ENCODE results near the gene FBXL5. TPM values are rescaled to one million over a fixed set of nuclear protein-coding genes. Genes with fewer than 3 reads are reported as not detected.

FBXL5 gene
- total RNA-seq, 3 donors from 2014 or later: 20.5 to 22.7 (median 22.6) TPM

DNA sequence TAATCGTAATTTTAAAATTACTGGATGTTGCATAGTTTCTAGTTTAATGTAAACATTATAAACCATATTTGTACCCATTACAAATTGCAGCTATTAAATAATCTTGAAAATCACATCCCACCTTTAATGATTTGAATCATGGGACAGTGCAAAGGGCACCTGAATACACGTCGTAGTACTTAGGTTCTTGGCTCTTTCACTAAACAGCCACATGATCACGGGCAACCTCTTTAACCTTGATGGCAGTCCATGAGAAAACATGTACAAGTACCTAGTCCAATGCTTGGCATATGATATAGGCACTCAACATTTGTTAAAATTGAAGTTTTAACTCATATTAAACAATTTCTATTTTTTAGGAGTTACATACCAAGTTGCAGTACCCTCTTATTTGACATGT, 11.8 kb upstream of the FBXL5 start:
- ATAC-seq (no peak), DNase-seq (no peak)
- Mint-ChIP-seq H3K27me3 (ENCODE audit: low read depth) (no peaks in the 10 kb centered on the region), H3K4me1 (ENCODE audit: low read depth) (no peaks in the 10 kb centered on the region), H3K9me3 (no peaks in the 10 kb centered on the region), H3K36me3 (ENCODE audit: insufficient read depth) (no peaks in the 10 kb centered on the region), H3K4me3 (no peak overlapping the region)

- H3K4me1 Mint-ChIP-seq (ENCODE audit: low read depth): no peaks in the 10 kb centered on the region
- DNase-seq: no peak
- no peaks in the 10 kb centered on the region for H3K36me3 Mint-ChIP-seq (ENCODE audit: insufficient read depth)
- H3K4me3 Mint-ChIP-seq: no peak overlapping the region
- no peaks in the 10 kb centered on the region for H3K9me3 Mint-ChIP-seq
- no peak for ATAC-seq
- H3K27me3 Mint-ChIP-seq (ENCODE audit: low read depth): no peaks in the 10 kb centered on the region
These were observed 10.7 kb upstream of the FBXL5 start for GRCh38 chr4:15665753-15666365.

DNA sequence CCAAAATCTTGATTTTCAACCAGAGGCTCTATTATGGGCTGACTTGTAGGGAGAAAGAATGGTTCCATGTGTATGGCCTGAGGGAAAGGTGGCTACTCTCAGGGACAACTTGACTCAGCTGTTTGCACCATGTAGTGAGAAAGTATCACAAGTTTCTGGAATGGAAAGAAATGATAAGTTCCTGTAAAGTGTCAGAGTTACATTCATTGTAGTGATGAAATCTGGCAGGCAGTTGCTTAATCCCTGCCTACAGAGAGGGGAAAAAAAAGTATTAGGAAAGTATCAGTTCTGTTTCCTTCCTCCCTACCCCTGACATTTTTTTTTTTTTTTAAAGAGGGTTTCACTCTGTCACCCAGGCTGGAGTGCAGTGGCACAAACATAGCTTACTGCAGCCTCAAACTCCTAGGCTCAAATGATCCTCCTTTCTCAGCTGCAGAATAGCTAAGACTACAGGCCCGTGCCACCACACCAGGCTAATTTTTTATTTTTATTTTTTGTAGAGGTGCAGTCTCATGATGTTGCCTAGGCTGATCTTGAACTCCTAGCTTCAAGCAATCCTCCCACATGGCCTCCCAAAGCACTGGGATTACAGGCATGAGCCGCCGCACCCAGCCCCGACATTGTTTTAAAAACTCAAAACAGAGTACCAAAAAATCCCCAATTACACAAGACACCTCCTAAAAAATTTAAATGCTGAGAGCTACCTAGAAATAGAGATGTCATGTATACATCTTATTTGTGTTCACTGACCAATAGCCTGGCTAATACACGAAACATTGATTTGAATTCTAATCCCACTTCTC, 4.8 kb upstream of the FBXL5 start:
- Mint-ChIP-seq H3K9me3 (no peaks in the 10 kb centered on the region), H3K4me3 (no peak overlapping the region), H3K36me3 (ENCODE audit: insufficient read depth) (no peaks in the 10 kb centered on the region), H3K27me3 (ENCODE audit: low read depth) (no peaks in the 10 kb centered on the region), H3K4me1 (ENCODE audit: low read depth) (peaks cover 19% of the 10 kb centered on the region)
- ATAC-seq (no peak), DNase-seq (no peak)

GRCh38 chr4:15658781-15659180, 3.6 kb upstream of the FBXL5 start:
- peaks cover 26% of the 10 kb centered on the region for H3K4me1 Mint-ChIP-seq (ENCODE audit: low read depth)
- ATAC-seq: no peak
- no peak overlapping the region for H3K4me3 Mint-ChIP-seq

GRCh38 chr4:15658136-15658770, 3.1 kb upstream of the FBXL5 start:
- no peak overlapping the region for H3K4me3 Mint-ChIP-seq
- H3K27me3 Mint-ChIP-seq (ENCODE audit: low read depth): no peaks in the 10 kb centered on the region
- no peaks in the 10 kb centered on the region for H3K36me3 Mint-ChIP-seq (ENCODE audit: insufficient read depth)
- no peak for ATAC-seq
- peaks cover 31% of the 10 kb centered on the region for H3K4me1 Mint-ChIP-seq (ENCODE audit: low read depth)
- no peak for DNase-seq
- no peaks in the 10 kb centered on the region for H3K9me3 Mint-ChIP-seq

More at GRCh38 chr4:15658781-15659180, 3.6 kb upstream of the FBXL5 start:
- Mint-ChIP-seq H3K9me3 (no peaks in the 10 kb centered on the region), H3K27me3 (ENCODE audit: low read depth) (no peaks in the 10 kb centered on the region), H3K36me3 (ENCODE audit: insufficient read depth) (no peaks in the 10 kb centered on the region)
- DNase-seq: no peak

GRCh38 chr4:15657366-15657765, 2.2 kb upstream of the FBXL5 start:
- Mint-ChIP-seq H3K9me3 (no peaks in the 10 kb centered on the region), H3K4me3 (no peak overlapping the region), H3K36me3 (ENCODE audit: insufficient read depth) (no peaks in the 10 kb centered on the region), H3K27me3 (ENCODE audit: low read depth) (no peaks in the 10 kb centered on the region), H3K4me1 (ENCODE audit: low read depth) (peaks cover 40% of the 10 kb centered on the region)
- ATAC-seq (no peak), DNase-seq (no peak)

GRCh38 chr4:15656038-15656470, 897 bp upstream of the FBXL5 start:
- Mint-ChIP-seq H3K27me3 (ENCODE audit: low read depth) (no peaks in the 10 kb centered on the region), H3K36me3 (ENCODE audit: insufficient read depth) (no peaks in the 10 kb centered on the region), H3K4me3 (peak overlapping the region; percentile 87), H3K9me3 (no peaks in the 10 kb centered on the region), H3K4me1 (ENCODE audit: low read depth) (peaks cover 51% of the 10 kb centered on the region)
- DNase-seq (no peak), ATAC-seq (no peak)

DNA sequence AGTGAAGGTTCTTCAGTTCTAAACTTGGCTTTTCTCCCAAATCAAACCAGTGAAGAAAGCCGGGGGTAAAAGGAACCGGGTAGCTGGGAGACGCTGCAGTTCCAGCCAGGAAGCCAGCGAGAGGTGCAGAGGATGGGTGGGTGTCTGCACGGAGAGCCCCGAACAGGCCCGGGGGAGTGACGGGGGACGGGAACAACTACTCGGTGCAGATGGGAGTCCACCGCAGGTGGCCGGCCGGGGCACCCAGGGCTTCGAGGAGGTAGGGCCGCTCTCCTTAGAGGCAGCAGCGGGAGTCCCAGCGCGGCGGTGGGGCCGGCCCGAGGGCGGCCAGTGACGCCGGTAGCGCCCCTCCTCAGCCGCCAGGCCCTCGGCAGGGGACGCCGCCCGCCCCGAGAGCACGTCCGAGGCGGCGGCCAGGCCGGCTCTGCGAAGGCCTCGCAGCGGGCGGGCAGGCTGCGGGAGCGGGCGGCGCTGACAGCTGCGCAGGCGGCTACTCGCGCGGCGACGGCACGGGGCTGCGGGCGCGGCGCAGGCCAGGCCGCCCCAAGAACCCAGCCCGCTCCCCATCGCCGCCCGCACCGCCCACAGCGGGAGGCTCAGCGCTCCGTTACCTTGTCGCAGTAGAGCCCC, 449 bp downstream of the FBXL5 start:
- peak; percentile 24 for DNase-seq
- ATAC-seq: peak; percentile 64 to 66
- Mint-ChIP-seq H3K27me3 (ENCODE audit: low read depth) (no peaks in the 10 kb centered on the region), H3K4me3 (peak overlapping the region; percentile 99), H3K4me1 (ENCODE audit: low read depth) (peaks cover 59% of the 10 kb centered on the region), H3K36me3 (ENCODE audit: insufficient read depth) (no peaks in the 10 kb centered on the region), H3K9me3 (no peaks in the 10 kb centered on the region)

DNA sequence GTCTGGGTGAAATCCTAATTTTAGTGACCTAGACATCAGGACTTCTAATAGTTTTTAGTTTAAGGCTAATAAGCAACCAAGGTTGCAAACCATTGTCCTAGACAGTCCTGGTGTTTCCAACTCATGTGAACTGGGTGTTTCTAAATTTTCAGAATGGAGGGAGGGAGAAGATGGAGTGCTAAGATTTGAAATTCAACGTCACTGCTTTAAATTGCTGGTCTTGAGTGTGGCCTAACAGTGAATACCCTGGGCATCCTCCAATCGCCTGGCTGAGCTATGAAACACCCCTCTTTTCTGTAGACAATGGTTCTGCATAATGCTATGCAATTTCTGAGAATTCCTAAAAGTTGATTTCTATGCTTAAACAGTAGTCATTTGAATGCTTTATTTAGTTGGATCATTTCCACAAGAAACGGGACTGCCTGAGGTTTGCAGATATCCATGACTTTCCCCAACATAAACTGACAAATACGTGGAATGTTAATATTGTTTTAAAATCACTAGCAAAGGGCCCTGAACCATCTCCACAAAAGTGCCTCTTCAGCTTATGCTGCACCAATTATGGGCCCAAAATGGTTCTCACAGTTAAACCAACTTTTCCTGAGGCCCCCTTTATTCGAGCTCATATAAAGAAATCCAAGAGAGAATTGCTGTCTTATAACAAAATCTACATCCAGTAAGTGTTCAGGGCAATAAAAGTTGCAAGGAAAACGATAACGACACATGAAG, 1.1 kb downstream of the FBXL5 start:
- ATAC-seq: no peak

DNA sequence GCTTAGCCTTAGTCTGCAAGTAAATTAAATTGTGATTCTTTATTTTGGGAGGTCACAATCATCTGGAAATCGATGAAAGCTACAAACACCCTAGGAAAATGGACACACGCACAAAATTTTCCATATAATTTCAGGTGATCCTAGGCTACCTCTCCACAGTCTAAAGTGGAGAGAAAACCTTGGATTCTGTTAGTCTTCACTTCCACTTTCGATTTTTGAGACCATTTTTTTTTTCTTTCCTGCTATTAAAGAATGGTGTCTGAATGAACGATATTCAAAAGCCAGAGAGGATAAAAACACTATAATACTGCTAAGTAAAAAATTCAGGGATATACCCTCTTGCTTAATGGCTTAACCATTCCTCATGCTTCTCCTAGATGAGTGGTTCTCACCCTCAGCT, 1.7 kb downstream of the FBXL5 start:
- Mint-ChIP-seq H3K4me1 (ENCODE audit: low read depth) (peaks cover 62% of the 10 kb centered on the region), H3K36me3 (ENCODE audit: insufficient read depth) (no peaks in the 10 kb centered on the region), H3K27me3 (ENCODE audit: low read depth) (no peaks in the 10 kb centered on the region), H3K4me3 (peak overlapping the region; percentile 99), H3K9me3 (no peaks in the 10 kb centered on the region)
- DNase-seq: no peak
- ATAC-seq: no peak

More for the DNA sequence above, 1.1 kb downstream of the FBXL5 start:
- DNase-seq: no peak
- no peaks in the 10 kb centered on the region for H3K36me3 Mint-ChIP-seq (ENCODE audit: insufficient read depth)
- H3K4me3 Mint-ChIP-seq: peak overlapping the region; percentile 99
- no peaks in the 10 kb centered on the region for H3K27me3 Mint-ChIP-seq (ENCODE audit: low read depth)
- no peaks in the 10 kb centered on the region for H3K9me3 Mint-ChIP-seq
- peaks cover 56% of the 10 kb centered on the region for H3K4me1 Mint-ChIP-seq (ENCODE audit: low read depth)

GRCh38 chr4:15652841-15653240, 2.3 kb downstream of the FBXL5 start:
- H3K36me3 Mint-ChIP-seq (ENCODE audit: insufficient read depth): no peaks in the 10 kb centered on the region
- DNase-seq (no peak), ATAC-seq (no peak)
- no peaks in the 10 kb centered on the region for H3K27me3 Mint-ChIP-seq (ENCODE audit: low read depth)
- peak overlapping the region; percentile 99 for H3K4me3 Mint-ChIP-seq
- H3K4me1 Mint-ChIP-seq (ENCODE audit: low read depth): peaks cover 65% of the 10 kb centered on the region
- no peaks in the 10 kb centered on the region for H3K9me3 Mint-ChIP-seq

DNA sequence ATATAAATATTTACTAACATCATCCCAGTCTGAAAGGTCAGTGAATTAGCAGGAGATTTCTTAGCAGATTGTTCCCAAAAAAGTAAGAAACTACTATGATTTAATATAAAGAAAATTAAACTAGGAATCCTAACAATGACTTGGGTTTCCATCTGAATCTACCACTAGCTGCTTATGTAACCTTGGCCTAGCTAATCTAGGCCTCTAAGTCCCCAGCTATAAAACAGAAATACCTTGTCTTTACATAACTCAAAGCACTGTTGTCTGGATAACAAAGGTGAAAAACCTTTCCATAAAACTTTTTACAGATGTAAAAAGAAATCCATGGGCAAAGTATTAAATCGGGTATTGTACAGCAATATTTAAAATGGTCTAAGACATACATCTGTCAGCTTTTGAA, 3.0 kb downstream of the FBXL5 start:
- no peaks in the 10 kb centered on the region for H3K36me3 Mint-ChIP-seq (ENCODE audit: insufficient read depth)
- ATAC-seq: no peak
- H3K4me1 Mint-ChIP-seq (ENCODE audit: low read depth): peaks cover 66% of the 10 kb centered on the region
- no peak for DNase-seq
- H3K4me3 Mint-ChIP-seq: no peak overlapping the region
- no peaks in the 10 kb centered on the region for H3K9me3 Mint-ChIP-seq
- H3K27me3 Mint-ChIP-seq (ENCODE audit: low read depth): no peaks in the 10 kb centered on the region

DNA sequence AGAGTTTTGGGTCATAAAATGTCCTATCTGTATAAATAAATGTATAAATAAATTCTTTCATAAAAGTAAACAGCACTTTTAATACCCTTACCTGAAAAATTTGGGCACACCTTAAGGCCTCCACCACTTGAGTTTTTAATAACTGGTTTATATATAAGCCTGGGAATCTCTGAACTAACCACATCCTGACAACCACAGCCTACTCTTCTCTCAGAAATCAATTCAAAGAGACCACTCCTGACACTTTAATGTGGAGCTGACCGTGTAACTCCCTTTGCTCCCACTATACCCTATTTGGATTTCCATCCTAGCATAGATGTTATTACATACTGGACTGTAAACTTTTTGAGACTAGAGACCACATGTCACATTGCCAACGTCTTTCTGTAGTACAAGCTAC, 3.5 kb downstream of the FBXL5 start:
- DNase-seq: no peak
- Mint-ChIP-seq H3K36me3 (ENCODE audit: insufficient read depth) (no peaks in the 10 kb centered on the region), H3K27me3 (ENCODE audit: low read depth) (no peaks in the 10 kb centered on the region), H3K9me3 (no peaks in the 10 kb centered on the region), H3K4me3 (peak overlapping the region; percentile 30), H3K4me1 (ENCODE audit: low read depth) (peaks cover 64% of the 10 kb centered on the region)
- no peak for ATAC-seq

All from activated T-cell treated with anti-CD3 and anti-CD28 coated beads, Interleukin-2, amount 50 U/mL, for 4 hours (primary cell).